NCI-H146 treated with DMSO at 0.1 percent for 48 hours (cell line): ENCODE data around the gene KIF3C.
"Not testable (repeated sequence)": the region's sequence is repeated elsewhere in the genome, so short reads cannot be mapped to it uniquely, and the experiment has no call there.

ENCODE experiments used
- DNase-seq: peaks from one replicate; lab custom pipeline; 2025; ENCODE audit not compliant: unreplicated experiment; lab: John Stamatoyannopoulos, UW

KIF3C gene

GRCh38 chr2:26000561-26001082, 18.3 kb upstream of the KIF3C start:
- no peak for DNase-seq

- not testable (repeated sequence) for DNase-seq
Measured at GRCh38 chr2:25999406-25999805, 17.1 kb upstream of the KIF3C start.

- DNase-seq: not testable (repeated sequence)
Measured at GRCh38 chr2:25998816-25999383, 16.6 kb upstream of the KIF3C start.

DNA sequence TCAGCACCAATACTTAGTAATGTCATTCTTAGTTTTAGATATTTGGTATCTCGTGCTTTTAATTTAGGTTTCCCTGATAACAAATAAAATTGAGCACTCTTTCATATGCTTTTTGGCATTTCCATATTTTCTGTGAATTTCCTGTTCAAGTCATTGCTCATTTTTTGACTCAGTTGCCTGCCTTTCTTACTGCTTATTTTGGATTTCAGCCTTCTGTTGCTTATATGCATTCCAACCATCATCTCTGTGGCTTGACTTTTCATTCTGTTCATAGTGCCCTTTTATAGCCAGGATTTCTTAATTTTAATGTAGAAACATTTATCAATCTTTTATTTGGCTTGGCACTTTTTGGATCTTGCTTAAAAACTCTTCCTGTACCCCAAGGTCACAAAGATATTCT, 14.5 kb upstream of the KIF3C start:
- DNase-seq: no peak

DNA sequence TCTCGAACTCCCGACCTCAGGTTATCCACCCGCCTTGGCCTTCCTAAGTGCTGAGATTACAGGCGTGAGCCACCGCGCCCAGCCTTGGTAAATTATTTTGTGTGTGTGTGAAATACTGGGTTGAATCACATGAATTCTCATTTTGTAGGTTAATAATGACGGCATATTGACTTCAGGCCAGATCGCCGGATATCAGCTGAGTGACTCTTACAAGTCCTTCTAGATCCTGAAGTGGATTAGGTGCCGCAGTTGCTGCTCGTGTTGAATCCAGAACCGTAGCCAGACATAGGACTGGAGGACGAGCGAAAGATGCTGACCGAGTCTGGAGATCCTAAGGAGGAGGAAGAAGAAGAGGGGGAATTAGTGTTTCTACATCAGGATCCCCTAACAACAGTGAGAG, 12.2 kb upstream of the KIF3C start:
- DNase-seq: no peak

DNA sequence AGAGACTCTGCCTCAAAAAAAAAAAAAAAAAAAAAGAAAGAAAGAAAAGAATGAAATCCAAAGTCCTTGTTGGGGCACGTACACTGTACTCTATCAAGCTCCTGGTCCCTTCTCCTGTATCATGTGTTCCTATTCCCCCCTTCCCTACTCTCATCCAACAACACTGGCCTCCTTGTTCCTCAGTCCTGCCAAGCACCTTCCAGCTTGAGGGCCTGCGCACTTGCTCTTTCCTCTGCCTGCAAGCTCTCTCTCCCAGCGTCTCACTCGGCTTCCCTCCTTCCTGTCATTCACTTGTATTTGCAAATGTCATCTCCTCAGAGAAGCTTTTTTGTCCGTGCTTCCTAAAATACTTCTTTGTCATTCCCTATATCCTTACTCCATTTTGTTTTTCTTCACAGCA, 10.8 kb upstream of the KIF3C start:
- DNase-seq: no peak

- no peak for DNase-seq
Measured at GRCh38 chr2:25992556-25992955, 10.3 kb upstream of the KIF3C start.

DNA sequence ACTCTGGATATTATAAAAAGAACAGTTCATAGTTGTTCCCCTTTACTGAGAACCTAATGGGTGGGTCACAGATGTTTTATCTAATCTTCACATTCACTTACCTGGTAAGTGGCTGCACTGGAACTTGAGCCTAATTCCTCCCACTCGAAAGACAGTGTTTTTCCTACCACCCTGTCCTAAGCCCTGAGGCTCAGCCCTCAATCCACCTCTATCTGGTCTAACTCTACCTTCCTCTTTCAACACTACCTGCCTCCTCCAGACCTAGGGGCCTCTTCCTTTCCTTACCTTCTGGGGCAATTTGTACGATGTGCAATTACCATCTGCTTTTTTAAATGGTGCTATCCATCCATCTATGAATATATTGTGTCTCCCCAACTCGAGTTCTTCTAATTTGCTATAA, 9.7 kb upstream of the KIF3C start:
- DNase-seq: no peak

GRCh38 chr2:25989154-25989553, 6.9 kb upstream of the KIF3C start:
- DNase-seq: no peak

DNA sequence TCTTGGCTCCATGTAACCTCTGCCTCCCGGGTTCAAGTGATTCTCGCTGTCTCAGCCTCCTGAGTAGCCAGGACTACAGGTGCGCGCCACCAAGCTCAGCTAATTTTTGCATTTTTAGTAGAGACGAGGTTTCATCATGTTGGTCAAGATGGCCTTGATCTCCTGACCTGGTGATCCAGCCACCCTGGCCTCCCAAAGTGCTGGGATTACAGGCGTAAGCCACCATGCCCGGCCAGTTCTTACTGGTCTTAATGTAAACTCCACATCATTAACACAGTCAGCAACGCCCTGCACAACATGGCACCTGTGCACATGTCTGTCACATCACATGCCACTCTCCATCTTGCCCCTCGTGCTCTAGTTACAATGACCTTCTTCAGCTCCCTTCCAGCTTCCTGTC, 5.8 kb upstream of the KIF3C start:
- no peak for DNase-seq

DNA sequence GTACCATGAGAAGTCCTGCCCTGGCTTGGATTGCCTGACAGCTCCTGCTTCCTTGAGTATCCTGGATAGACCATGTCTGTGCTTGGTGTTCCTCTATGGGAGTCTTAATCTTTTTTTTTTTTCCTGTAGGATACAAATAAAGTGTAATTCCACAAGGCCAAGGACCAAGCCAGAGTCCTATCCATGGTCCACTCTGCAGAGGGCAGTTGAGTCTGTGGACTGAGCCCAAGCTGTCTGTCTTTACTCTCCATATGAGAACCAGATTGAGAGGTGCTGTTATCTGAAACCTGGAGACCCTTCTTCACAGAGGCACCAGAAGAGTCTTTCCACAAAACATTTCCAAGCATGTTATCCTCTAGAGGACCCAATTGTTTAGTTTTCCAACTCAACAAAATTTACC, 1.4 kb upstream of the KIF3C start:
- no peak for DNase-seq

DNA sequence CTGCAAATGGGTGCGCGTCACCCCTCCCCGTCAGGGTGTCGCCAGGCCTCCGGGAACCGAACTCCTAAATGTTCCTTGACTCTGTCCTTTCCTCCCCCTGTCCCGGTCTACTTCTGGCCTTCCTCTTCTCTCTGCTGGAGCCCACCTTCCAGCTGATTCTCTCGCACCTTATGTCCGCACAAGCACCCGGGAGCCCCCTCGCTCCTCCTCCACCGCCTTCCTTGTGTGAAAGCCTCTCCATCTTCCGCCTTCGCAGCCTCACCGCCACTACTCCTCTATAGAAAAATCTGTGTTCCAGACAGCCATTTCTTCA, 627 bp upstream of the KIF3C start:
- DNase-seq: no peak

- DNase-seq: no peak
Measured at GRCh38 chr2:25981596-25982272, 563 bp downstream of the KIF3C start.

- DNase-seq: no peak
Measured at GRCh38 chr2:25980951-25981350, 1.3 kb downstream of the KIF3C start.

- no peak for DNase-seq
Measured at GRCh38 chr2:25980076-25980887, 2.0 kb downstream of the KIF3C start.

DNA sequence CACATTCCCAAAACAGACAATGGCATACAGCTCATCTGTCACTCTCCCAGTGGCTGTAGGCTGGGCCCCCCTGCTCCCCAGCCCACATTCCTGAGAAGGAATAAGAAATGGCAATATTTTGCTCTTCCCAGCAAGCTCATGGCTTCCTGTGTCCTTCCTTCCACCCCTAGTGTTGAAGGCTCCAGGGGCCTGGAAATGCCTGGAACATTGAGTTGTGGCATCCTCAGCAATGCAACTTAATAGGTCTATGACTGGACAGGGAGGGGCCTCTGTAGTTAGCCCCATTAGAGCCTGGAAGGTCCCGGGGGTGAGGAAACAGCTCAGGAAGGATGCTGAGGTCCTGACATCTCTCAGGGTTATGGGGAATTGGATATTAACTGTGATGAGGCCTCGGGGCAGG, 3.3 kb downstream of the KIF3C start:
- no peak for DNase-seq

DNA sequence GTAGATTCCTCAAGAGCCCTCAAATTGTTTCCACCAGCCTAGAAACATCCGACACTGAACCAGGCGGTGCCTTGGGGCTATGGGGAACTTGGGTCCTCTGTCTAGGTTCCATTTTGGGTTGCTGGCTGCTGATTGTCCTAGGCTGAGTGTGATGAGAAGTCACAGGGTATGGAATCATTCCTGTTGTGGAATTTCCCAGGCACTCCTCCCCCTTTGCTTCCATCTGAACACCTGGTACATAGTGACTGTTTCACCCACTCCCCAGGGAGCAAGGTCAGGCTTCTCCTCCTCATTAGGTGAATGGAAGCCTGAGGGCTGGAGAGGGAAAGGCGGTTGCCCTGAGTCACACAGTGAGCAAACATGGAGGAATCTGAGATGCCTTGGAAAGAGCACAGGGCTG, 4.5 kb downstream of the KIF3C start:
- DNase-seq: no peak

GRCh38 chr2:25976983-25977741, 5.1 kb downstream of the KIF3C start:
- no peak for DNase-seq

- no peak for DNase-seq
Measured at GRCh38 chr2:25972049-25972823, 10.1 kb downstream of the KIF3C start.

GRCh38 chr2:25971596-25971995, 10.7 kb downstream of the KIF3C start:
- no peak for DNase-seq
